IMR-90 (cell line): Measurements from ENCODE around the gene YLPM1. TPM values are rescaled to one million over a fixed set of nuclear protein-coding genes. Genes with fewer than 3 reads are reported as not detected.
A peak's percentile ranks its signal among the peaks of the same experiment; 100 is the strongest.

Experiments used
- ATAC-seq: fragments of 200-7000 bp; cut with Tn5 transposase; 2 replicates; pipeline ENCODE4 v1.9.1; 2020; ENCODE audit warnings: low read depth, mild to moderate bottlenecking, moderate library complexity
- BruUV-seq: library from RNA; stranded (reverse); fragments of 400-500 nt; replicated peaks from 2 replicates; lab custom pipeline; 2021; lab: Mats Ljungman, UMichigan
- CTCF ChIA-PET: fragments of 300-600 bp; formaldehyde crosslinking; extraction: SDS; loops from one replicate; lab custom pipeline; 2021; ENCODE audit warnings: antibody characterized with exemption; lab: Yijun Ruan, JAX
- POLR2A ChIA-PET: fragments of 300-600 bp; sonication (Branson Sonifier 250); formaldehyde crosslinking; loops from one replicate; lab custom pipeline; 2022; ENCODE audit warnings: antibody characterized with exemption; ENCODE audit not compliant: unreplicated experiment; lab: Charles Lee
- DNase-seq: peaks from one replicate; pipeline ENCODE4 v3.0.0; 2013
- H2AFZ ChIP-seq: replicated peaks from 2 replicates; pipeline ENCODE3; 2013; ENCODE audit warnings: low read length, mild to moderate bottlenecking; ENCODE audit not compliant: poor library complexity
- H2AK5ac ChIP-seq: 2 replicates; pipeline ENCODE4 v1.6.1; 2013; ENCODE audit warnings: low read depth, low read length, inconsistent platforms
- H2AK9ac ChIP-seq: replicated peaks from 2 replicates; pipeline ENCODE3; 2013; ENCODE audit warnings: mild to moderate bottlenecking, low read depth, low read length, moderate library complexity; ENCODE audit not compliant: poor library complexity
- H2BK120ac ChIP-seq: 2 replicates; pipeline ENCODE4 v1.6.1; 2013; ENCODE audit warnings: low read depth, low read length, inconsistent platforms
- H2BK15ac ChIP-seq: 3 replicates; pipeline ENCODE4 v1.6.1; 2013; ENCODE audit warnings: low read depth, low read length, inconsistent platforms
- H2BK20ac ChIP-seq: 2 replicates; pipeline ENCODE4 v1.6.1; 2013; ENCODE audit warnings: low read depth, mild to moderate bottlenecking, inconsistent platforms, low read length, moderate library complexity
- H2BK5ac ChIP-seq: 2 replicates; pipeline ENCODE4 v1.6.1; 2013; ENCODE audit warnings: mild to moderate bottlenecking, low read depth, low read length, inconsistent platforms; ENCODE audit not compliant: poor library complexity, severe bottlenecking
- H3K14ac ChIP-seq: replicated peaks from 2 replicates; pipeline ENCODE4 v1.6.1; 2013; ENCODE audit warnings: low read depth, low read length, inconsistent platforms
- H3K18ac ChIP-seq: 2 replicates; pipeline ENCODE4 v1.6.1; 2013; ENCODE audit warnings: low read depth, low read length, control low read depth
- H3K23ac ChIP-seq: 2 replicates; pipeline ENCODE4 v1.6.1; 2013; ENCODE audit warnings: low read depth, low read length, inconsistent platforms
- H3K27ac ChIP-seq: 2 replicates; pipeline ENCODE4 v1.5.1; 2013; ENCODE audit warnings: mild to moderate bottlenecking, control low read depth, low read length; ENCODE audit not compliant: insufficient read depth
- H3K27me3 ChIP-seq: 2 replicates; pipeline ENCODE4 v1.6.1; 2013; ENCODE audit warnings: low read length; ENCODE audit not compliant: control insufficient read depth, insufficient read depth
- H3K36me3 ChIP-seq: 2 replicates; pipeline ENCODE4 v1.6.1; 2013; ENCODE audit warnings: low read length, mixed read lengths; ENCODE audit not compliant: control insufficient read depth, insufficient read depth
- H3K4ac ChIP-seq: 2 replicates; pipeline ENCODE4 v1.6.1; 2013; ENCODE audit warnings: low read depth, low read length, inconsistent platforms
- H3K4me1 ChIP-seq: 2 replicates; pipeline ENCODE4 v1.6.1; 2013; ENCODE audit warnings: low read length, mixed read lengths; ENCODE audit not compliant: control insufficient read depth, insufficient read depth
- H3K4me2 ChIP-seq: 2 replicates; pipeline ENCODE4 v1.6.1; 2013; ENCODE audit warnings: low read depth, mild to moderate bottlenecking, control low read depth, low read length, moderate library complexity
- H3K4me3 ChIP-seq: 2 replicates; pipeline ENCODE4 v1.5.1; 2013; ENCODE audit warnings: low read depth, mild to moderate bottlenecking, control low read depth, low read length, moderate library complexity; ENCODE audit not compliant: insufficient read depth
- H3K56ac ChIP-seq: 2 replicates; pipeline ENCODE4 v1.6.1; 2013; ENCODE audit warnings: low read length, inconsistent platforms; ENCODE audit not compliant: insufficient read depth; ENCODE audit errors: extremely low read depth
- H3K79me1 ChIP-seq, 2 experiments: 2 replicates each; pipeline ENCODE4 v1.6.1; 2013; ENCODE audit warnings: low read length in 2 of 2, inconsistent platforms in 1 of 2, low read depth in 1 of 2
- H3K9ac ChIP-seq: 2 replicates; pipeline ENCODE4 v1.6.1; 2013; ENCODE audit warnings: low read depth, low read length, control low read depth
- H3K9me1 ChIP-seq: 2 replicates; pipeline ENCODE4 v1.6.1; 2013; ENCODE audit warnings: low read length, inconsistent platforms; ENCODE audit not compliant: insufficient read depth
- H3K9me3 ChIP-seq: 2 replicates; pipeline ENCODE4 v1.6.1; 2013; ENCODE audit warnings: low read length; ENCODE audit not compliant: control insufficient read depth, insufficient read depth
- H4K20me1 ChIP-seq: 2 replicates; pipeline ENCODE4 v1.6.1; 2013; ENCODE audit warnings: low read length, inconsistent platforms; ENCODE audit not compliant: insufficient read depth
- H4K5ac ChIP-seq: 2 replicates; pipeline ENCODE4 v1.6.1; 2013; ENCODE audit warnings: mild to moderate bottlenecking, low read depth, low read length, control low read depth
- H4K8ac ChIP-seq, 2 experiments: 2 replicates each; pipeline ENCODE4 v1.6.1; 2013; ENCODE audit warnings: low read depth in 2 of 2, low read length in 2 of 2, control low read depth in 1 of 2, inconsistent platforms in 1 of 2
- H4K91ac ChIP-seq: 2 replicates; pipeline ENCODE4 v1.6.1; 2013; ENCODE audit warnings: low read depth, low read length, inconsistent platforms; ENCODE audit not compliant: insufficient read depth
- CHD1 ChIP-seq: IDR thresholded peaks from 2 replicates; pipeline ENCODE4 v1.6.1; 2012; ENCODE audit warnings: low read depth, low read length, improper control_type of control experiment
- MAFK ChIP-seq: IDR thresholded peaks from 2 replicates; pipeline ENCODE4 v1.6.1; 2012; ENCODE audit warnings: low read depth, low read length, improper control_type of control experiment
- WGBS, 2 experiments: methylation state at CpG; one replicate each; pipeline versions ENCODE4 v1.1.5 to v1.1.7; 2013; ENCODE audit warnings: missing lambda C conversion rate in 2 of 2; ENCODE audit not compliant: insufficient read length in 1 of 2; ENCODE audit errors: extremely low coverage in 2 of 2; 5-methylcytosine and 5-hydroxymethylcytosine counted together
- dilution Hi-C: fragments of 300-500 bp; cut with HindIII; formaldehyde crosslinking; loops from one replicate; pipeline ENCODE4 v1.14.3; 2018; ENCODE audit warnings: low sequenced_read_pairs; ENCODE audit not compliant: unreplicated experiment
- in situ Hi-C: fragments of 300-500 bp; cut with MboI; formaldehyde crosslinking; loops from 3 replicates; pipeline ENCODE4 v1.14.3; 2019; ENCODE audit warnings: low sequenced_read_pairs, inconsistent platforms, mixed read lengths
- intact Hi-C: fragments of 100-400 bp; cut with micrococcal nuclease; formaldehyde crosslinking; loops from 2 replicates; pipeline ENCODE4 v1.10.0; 2022
- polyA plus RNA-seq, 3 experiments: library from polyadenylated mRNA; depleted of rRNA; stranded (reverse); fragments of >200 nt; gene quantifications; 2 replicates each; pipeline ENCODE4 v1.2.3, GENCODE V29; 2012; ENCODE audit warnings: low replicate concordance in 1 of 3
- total RNA-seq: library from RNA; depleted of rRNA; stranded (reverse); fragments of >200 nt; gene quantifications from 2 replicates; pipeline ENCODE4 v1.2.3, GENCODE V29; 2012

YLPM1 gene
- total and polyA plus RNA-seq, 2 of the 4 experiments (the other 2 are of a cell fraction), result 8.2 to 19.7 TPM

DNA sequence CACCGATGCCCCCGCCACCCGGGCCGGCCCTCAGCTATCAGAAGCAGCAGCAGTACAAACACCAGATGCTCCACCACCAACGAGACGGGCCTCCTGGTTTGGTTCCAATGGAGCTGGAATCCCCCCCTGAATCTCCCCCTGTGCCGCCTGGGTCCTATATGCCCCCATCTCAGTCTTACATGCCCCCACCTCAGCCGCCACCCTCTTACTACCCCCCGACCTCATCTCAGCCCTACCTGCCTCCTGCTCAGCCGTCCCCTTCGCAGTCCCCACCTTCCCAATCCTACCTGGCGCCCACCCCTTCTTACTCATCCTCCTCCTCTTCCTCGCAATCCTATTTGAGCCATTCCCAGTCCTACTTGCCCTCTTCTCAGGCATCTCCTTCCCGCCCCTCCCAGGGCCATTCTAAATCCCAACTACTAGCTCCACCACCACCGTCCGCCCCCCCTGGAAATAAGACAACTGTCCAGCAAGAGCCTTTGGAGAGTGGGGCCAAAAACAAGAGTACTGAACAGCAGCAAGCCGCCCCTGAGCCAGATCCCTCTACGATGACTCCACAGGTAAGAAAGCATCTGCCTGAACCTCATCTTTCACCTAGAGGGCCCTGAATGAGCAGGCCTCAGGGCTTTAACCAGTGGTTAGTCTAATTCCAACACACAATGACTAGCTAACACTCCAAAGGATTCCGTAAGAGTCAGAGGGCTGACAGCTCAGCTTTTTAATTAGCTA lies 851 bp downstream of the YLPM1 start:
- ChIA-PET CTCF (interaction anchor here (0.5 to 1.8 kb wide), 3 partner anchors 10 to 23 kb away, joined by 3 to 4 read pairs (median 3); no protein-coding TSS in a partner anchor), POLR2A (no interaction called here)
- H3K27me3 ChIP-seq, result no peaks in the 10 kb centered on the region
- H2BK120ac ChIP-seq, result no peak overlapping the region
- intact Hi-C loops (no loop called here), in situ Hi-C loops (no loop called here), dilution Hi-C loops (no loop called here)
- no peak for ATAC-seq
- peaks cover 32% of the 10 kb centered on the region for H4K20me1 ChIP-seq
- peak overlapping the region; percentile 39 for H3K23ac ChIP-seq
- H4K5ac ChIP-seq, result no peak overlapping the region
- H3K27ac ChIP-seq, result peak overlapping the region; percentile 78
- H2BK15ac ChIP-seq, result no peak overlapping the region
- 0 out of 2 replicates have a peak, but pooled peaks have one; percentile 12 for TF ChIP-seq CHD1
- no peak for TF ChIP-seq MAFK
- H3K4ac ChIP-seq, result peak overlapping the region; percentile 76
- peak overlapping the region; percentile 97 for H2AFZ ChIP-seq
- H2AK9ac ChIP-seq, result peak overlapping the region; percentile 50
- no peak overlapping the region for H2BK20ac ChIP-seq
- H3K9me3 ChIP-seq, result no peaks in the 10 kb centered on the region
- WGBS, 2 experiments, result 1% methylated on average over 12 of the region's 19 CpGs; no CpG with 5 or more reads in 1 of the 2 experiments
- peaks cover 1% of the 10 kb centered on the region; the same call in 1 of the 2 replicates for H3K36me3 ChIP-seq
- peak overlapping the region; percentile 75 for H3K4me3 ChIP-seq
- H3K79me1 ChIP-seq, result peaks cover 3 to 36% of the 10 kb centered on the region in 2 experiments
- no peak overlapping the region for H3K18ac ChIP-seq
- peaks cover 4% of the 10 kb centered on the region; the same call in 1 of the 2 replicates for H3K4me1 ChIP-seq
- H2AK5ac ChIP-seq, result peak overlapping the region; percentile 66
- H3K14ac ChIP-seq, result peak overlapping the region; percentile 66
- H3K9ac ChIP-seq, result peak overlapping the region; percentile 74
- peak overlapping the region; percentile 82 for H2BK5ac ChIP-seq
- H3K4me2 ChIP-seq, result peak overlapping the region; percentile 99
- peak overlapping the region; percentile 18 to 87; a peak in 2 of 4 replicates for H4K8ac ChIP-seq
- H3K56ac ChIP-seq, result 0 out of 2 replicates have a peak overlapping the region, but pooled peaks have one; percentile 13
- BruUV-seq, result no TSS peak
- DNase-seq, result peak; percentile 17
- H4K91ac ChIP-seq, result no peak overlapping the region
- H3K9me1 ChIP-seq, result no peaks in the 10 kb centered on the region; the same call in 1 of the 2 replicates
